ENCODE results near the gene SNX1.

- TF ChIP-seq MYC (IDR thresholded peaks at IDR 0.05; ENCODE audit: low read depth, low read length) (no peak), POLR2A (IDR thresholded peaks at IDR 0.05; ENCODE audit: extremely low read depth, insufficient read length) (no peak)
- TF ChIP-seq, protein P1, sequence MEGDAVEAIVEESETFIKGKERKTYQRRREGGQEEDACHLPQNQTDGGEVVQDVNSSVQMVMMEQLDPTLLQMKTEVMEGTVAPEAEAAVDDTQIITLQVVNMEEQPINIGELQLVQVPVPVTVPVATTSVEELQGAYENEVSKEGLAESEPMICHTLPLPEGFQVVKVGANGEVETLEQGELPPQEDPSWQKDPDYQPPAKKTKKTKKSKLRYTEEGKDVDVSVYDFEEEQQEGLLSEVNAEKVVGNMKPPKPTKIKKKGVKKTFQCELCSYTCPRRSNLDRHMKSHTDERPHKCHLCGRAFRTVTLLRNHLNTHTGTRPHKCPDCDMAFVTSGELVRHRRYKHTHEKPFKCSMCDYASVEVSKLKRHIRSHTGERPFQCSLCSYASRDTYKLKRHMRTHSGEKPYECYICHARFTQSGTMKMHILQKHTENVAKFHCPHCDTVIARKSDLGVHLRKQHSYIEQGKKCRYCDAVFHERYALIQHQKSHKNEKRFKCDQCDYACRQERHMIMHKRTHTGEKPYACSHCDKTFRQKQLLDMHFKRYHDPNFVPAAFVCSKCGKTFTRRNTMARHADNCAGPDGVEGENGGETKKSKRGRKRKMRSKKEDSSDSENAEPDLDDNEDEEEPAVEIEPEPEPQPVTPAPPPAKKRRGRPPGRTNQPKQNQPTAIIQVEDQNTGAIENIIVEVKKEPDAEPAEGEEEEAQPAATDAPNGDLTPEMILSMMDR (IDR thresholded peaks at IDR 0.05; ENCODE audit: low read depth, low read length) = no peak
Measured at GRCh38 chr15:64151727-64152506, 56.1 kb downstream of the SNX1 start, which contains the start of gene SNX22.
